Neural cell (in vitro differentiated cells): ENCODE results near the gene MMP25. TPM values are rescaled to one million over a fixed set of nuclear protein-coding genes. Genes with fewer than 3 reads are reported as not detected.

Experiments used
- polyA plus RNA-seq: library from polyadenylated mRNA; depleted of rRNA; stranded (reverse); fragments of >200 nt; gene quantifications from 2 replicates; pipeline ENCODE4 v1.2.3, GENCODE V29; 2014
- small RNA-seq, 3 experiments: library from RNA; depleted of rRNA; stranded (forward); fragments of <200 nt; gene quantifications; one replicate each; pipeline ENCODE3, GENCODE V24; 2012

The MMP25 gene
- polyA plus RNA-seq, 1 donor from 2014 or later: not detected

Small RNAs within 50 kb of the gene (small RNA-seq; reads per million reads assigned to genes)
- 0.07 to 2.8 (median 0.10) reads per million in 3 experiments for gene RNU1-22P

Other genes with a start within 250 kb of the MMP25 start
- not detected in 2 replicates for gene PRSS41, start 248.1 kb upstream of the MMP25 start, polyA plus RNA-seq
- not detected in 2 replicates for gene PRSS21, start 229.3 kb upstream of the MMP25 start, polyA plus RNA-seq
- not detected in 2 replicates for gene ZG16B, start 216.3 kb upstream of the MMP25 start, polyA plus RNA-seq
- not detected in 2 replicates for gene PRSS22, start 188.4 kb upstream of the MMP25 start, polyA plus RNA-seq
- gene FLYWCH2, start 163.3 kb upstream of the MMP25 start, polyA plus RNA-seq: 193 and 211 TPM in 2 replicates
- 33.0 and 41.4 TPM in 2 replicates for gene FLYWCH1, start 134.6 kb upstream of the MMP25 start, polyA plus RNA-seq
- gene KREMEN2, start 82.3 kb upstream of the MMP25 start, polyA plus RNA-seq: 0.71 TPM in 1 of 2 replicates, not detected in the other
- 47.8 and 55.8 TPM in 2 replicates for gene PAQR4, start 77.2 kb upstream of the MMP25 start, polyA plus RNA-seq
- gene PKMYT1, start 66.1 kb upstream of the MMP25 start, polyA plus RNA-seq: 2.9 and 5.9 TPM in 2 replicates
- not detected in 2 replicates for gene CLDN9, start 33.6 kb upstream of the MMP25 start, polyA plus RNA-seq
- 1.1 TPM in 1 of 2 replicates, not detected in the other for gene CLDN6, start 28.4 kb upstream of the MMP25 start, polyA plus RNA-seq
- gene TNFRSF12A, start 26.2 kb upstream of the MMP25 start, polyA plus RNA-seq: 2.0 and 2.3 TPM in 2 replicates
- gene HCFC1R1, start 22.6 kb upstream of the MMP25 start, polyA plus RNA-seq: 19.0 and 23.7 TPM in 2 replicates
- 11.4 and 23.0 TPM in 2 replicates for gene THOC6, start 22.5 kb upstream of the MMP25 start, polyA plus RNA-seq
- gene BICDL2, start 9.6 kb upstream of the MMP25 start, polyA plus RNA-seq: 0.37 TPM in 1 of 2 replicates, not detected in the other
- gene IL32, start 19.1 kb downstream of the MMP25 start, polyA plus RNA-seq: not detected in 2 replicates
- gene ZSCAN10, start 52.7 kb downstream of the MMP25 start, polyA plus RNA-seq: 0.10 TPM in 1 of 2 replicates, not detected in the other
- 30.0 and 39.4 TPM in 2 replicates for gene ZNF205, start 66.0 kb downstream of the MMP25 start, polyA plus RNA-seq
- 5.1 and 9.8 TPM in 2 replicates for gene ZNF213, start 88.5 kb downstream of the MMP25 start, polyA plus RNA-seq
- 2.5 and 2.7 TPM in 2 replicates for gene OR1F1, start 141.6 kb downstream of the MMP25 start, polyA plus RNA-seq
- gene ZNF200, start 188.6 kb downstream of the MMP25 start, polyA plus RNA-seq: 20.8 and 23.0 TPM in 2 replicates
- gene MEFV, start 210.1 kb downstream of the MMP25 start, polyA plus RNA-seq: not detected in 2 replicates
- gene ZNF263, start 236.9 kb downstream of the MMP25 start, polyA plus RNA-seq: 65.4 and 88.4 TPM in 2 replicates